Epithelial cell of esophagus (primary cell): ENCODE measurements around the gene FBXO8.

ENCODE experiments used
- DNase-seq: peaks from one replicate; pipeline ENCODE4 v3.0.0; 2010; ENCODE audit warnings: low read depth
- H3K4me3 ChIP-seq: 2 replicates; pipeline ENCODE4 v1.5.1; 2011; ENCODE audit warnings: mild to moderate bottlenecking, low read length, control low read depth
- TF ChIP-seq, protein P1 (sequence below): IDR thresholded peaks from 2 replicates; pipeline ENCODE4 v1.5.1; 2011; ENCODE audit warnings: low read depth, mild to moderate bottlenecking, low read length, control low read depth, inconsistent platforms; ENCODE audit not compliant: insufficient read depth; ENCODE audit errors: missing control alignments

Gene FBXO8

DNA sequence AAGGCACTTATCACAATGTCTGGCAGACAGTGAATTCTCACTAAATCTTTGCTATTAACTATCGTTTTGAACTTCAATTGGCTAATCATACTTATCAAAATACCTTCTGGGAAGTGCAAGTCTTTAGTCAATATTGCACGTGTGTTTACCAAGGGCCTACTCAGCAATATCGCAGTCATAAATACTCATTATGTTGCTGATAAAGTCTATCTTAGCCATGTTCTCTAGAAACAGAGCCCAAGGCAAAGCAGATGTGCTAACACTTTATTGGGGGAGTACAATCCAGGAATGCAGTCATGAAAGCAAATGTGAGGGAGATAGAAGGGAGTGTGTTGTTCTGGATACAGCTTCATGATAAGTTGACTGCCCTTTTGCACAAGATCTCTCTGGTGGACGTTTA, 90.5 kb downstream of the FBXO8 start:
- TF ChIP-seq, protein P1, sequence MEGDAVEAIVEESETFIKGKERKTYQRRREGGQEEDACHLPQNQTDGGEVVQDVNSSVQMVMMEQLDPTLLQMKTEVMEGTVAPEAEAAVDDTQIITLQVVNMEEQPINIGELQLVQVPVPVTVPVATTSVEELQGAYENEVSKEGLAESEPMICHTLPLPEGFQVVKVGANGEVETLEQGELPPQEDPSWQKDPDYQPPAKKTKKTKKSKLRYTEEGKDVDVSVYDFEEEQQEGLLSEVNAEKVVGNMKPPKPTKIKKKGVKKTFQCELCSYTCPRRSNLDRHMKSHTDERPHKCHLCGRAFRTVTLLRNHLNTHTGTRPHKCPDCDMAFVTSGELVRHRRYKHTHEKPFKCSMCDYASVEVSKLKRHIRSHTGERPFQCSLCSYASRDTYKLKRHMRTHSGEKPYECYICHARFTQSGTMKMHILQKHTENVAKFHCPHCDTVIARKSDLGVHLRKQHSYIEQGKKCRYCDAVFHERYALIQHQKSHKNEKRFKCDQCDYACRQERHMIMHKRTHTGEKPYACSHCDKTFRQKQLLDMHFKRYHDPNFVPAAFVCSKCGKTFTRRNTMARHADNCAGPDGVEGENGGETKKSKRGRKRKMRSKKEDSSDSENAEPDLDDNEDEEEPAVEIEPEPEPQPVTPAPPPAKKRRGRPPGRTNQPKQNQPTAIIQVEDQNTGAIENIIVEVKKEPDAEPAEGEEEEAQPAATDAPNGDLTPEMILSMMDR, result no peak
- no peak for DNase-seq
- H3K4me3 ChIP-seq, result no peak overlapping the region

DNA sequence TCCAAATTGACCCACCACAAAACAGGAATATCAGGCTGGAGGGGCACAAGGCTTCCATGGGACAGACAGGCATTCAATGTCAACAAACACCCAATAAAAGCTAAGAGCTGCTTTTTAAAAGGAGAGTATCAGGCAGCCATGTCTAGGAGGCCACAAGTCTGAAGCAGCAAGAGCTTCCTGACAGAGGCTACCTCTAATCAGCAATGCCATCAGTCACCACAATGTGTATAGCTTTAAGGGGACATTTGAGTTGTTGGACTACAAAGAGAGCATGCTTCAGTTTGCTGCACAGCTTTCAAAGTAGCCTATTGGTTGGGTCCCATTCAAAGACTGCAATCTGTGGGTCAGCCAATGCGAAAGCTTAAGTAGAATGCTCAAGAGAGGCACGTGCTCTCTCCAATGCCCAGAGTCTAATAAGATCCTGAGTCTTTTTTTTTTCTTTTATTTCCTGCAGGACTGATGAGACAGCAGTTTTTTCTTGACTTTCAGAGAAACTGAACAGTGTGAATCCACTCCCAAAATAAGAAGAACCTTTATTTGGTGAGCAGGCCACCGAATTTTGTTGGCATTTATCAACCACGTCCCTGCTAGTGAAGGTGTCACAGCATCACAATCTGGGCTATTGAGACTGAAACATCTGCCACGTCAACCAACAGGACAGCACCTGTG, 92.5 kb downstream of the FBXO8 start:
- TF ChIP-seq, protein P1, result no peak
- no peak for DNase-seq
- no peak overlapping the region for H3K4me3 ChIP-seq

DNA sequence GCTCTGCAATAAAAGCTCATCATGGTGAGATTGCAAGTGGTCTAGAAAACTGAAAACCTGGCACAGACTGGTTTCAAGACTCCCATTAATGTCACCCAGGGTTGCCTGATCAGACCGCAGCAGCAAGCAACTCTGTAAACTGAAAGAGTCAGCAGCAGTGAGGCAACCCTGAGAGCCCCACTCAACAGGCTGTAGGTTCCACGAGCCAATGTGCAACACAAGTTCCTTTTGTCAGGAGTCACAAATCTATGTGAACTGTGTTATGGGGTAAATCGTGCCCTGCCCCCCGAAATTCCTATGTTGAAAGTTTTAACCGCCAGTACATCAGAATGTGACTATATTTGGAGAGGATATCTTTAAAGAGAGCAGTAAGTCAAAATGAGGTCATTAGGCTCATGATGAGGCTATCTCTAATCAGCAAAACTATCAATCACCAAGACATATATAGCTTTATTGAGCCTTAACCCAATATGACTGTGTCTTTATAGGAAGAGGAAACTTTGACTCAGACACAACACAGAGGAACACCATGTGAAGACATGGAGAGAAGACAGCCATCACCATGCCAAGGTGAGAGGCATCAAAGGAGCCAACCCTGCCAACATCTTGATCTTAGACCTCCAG, 94.0 kb downstream of the FBXO8 start:
- no peak for DNase-seq
- TF ChIP-seq, protein P1, result no peak
- no peak overlapping the region for H3K4me3 ChIP-seq
